ENCODE measurements around the gene CFAP210.

DNA sequence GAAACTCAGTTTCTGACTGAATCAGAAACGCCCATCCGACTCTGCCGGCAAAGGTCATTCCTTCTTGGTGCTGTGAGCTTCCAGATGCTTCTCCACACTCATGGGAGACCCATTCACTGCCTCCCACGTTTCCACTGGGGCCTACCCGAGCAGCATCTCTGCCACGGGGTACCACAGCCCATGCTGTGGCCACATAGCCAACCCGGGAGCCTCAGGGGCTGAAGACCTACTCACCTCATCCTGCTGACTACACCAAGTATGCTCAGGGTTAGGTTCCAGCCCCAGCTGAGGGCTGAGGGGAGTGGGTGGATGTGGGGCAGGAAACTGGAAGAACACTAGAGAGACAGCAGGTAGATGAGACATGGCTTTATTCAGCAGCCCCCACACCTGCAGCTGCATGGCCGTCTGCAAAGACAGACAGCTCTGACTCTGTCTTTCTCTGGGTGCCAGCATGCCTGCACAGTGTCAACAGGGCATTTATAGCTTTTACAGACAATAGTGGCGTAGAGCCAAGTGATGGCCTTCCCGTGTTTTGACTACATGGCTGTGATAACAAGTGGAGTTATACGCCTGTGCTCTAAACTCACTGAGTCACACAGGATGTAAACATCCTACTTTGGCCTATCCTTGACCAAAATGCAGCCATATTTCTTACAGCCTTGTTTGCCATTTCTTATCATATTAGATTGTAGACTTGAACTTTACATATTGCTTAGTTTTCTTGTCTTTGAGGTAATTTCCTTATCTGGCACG, 22.9 kb upstream of the CFAP210 start:
- TF ChIP-seq CTCF (IDR thresholded peaks at IDR 0.05; ENCODE audit: low read depth, low read length, missing input control) (no peak), EGR1 (IDR thresholded peaks at IDR 0.05; ENCODE audit: low read depth in 2 of 2) (no peak), SP1 (IDR thresholded peaks at IDR 0.05) (no peak), FOXA2 (IDR thresholded peaks at IDR 0.05) (no peak), REST (IDR thresholded peaks at IDR 0.05) (no peak), MAX (IDR thresholded peaks at IDR 0.05) (no peak), YY1 (IDR thresholded peaks at IDR 0.05) (peak; percentile 12), JUND (IDR thresholded peaks at IDR 0.05) (no peak), GABPA (IDR thresholded peaks at IDR 0.05 in 1 of 2, conservative IDR thresholded peaks at IDR 0.05 in 1 of 2) (no peak)
- TF ChIP-seq, protein P1, sequence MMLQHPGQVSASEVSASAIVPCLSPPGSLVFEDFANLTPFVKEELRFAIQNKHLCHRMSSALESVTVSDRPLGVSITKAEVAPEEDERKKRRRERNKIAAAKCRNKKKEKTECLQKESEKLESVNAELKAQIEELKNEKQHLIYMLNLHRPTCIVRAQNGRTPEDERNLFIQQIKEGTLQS (IDR thresholded peaks at IDR 0.05), result no peak
